Trophoblast cell (in vitro differentiated cells and primary cell): ENCODE measurements around the gene ARHGAP42.
A peak's percentile ranks its signal among the peaks of the same experiment; 100 is the strongest.

Source experiments
- DNase-seq, 2 donors: peaks; one replicate each; pipeline ENCODE4 v3.0.0-alpha.2; 2016
- H2AFZ ChIP-seq: 2 replicates; pipeline ENCODE4 v1.6.1; 2013; ENCODE audit warnings: low read length, moderate library complexity, mild to moderate bottlenecking; ENCODE audit not compliant: insufficient read depth, poor library complexity
- H2AK5ac ChIP-seq: 2 replicates; pipeline ENCODE4 v1.6.1; 2013; ENCODE audit warnings: mild to moderate bottlenecking, low read length
- H2BK120ac ChIP-seq: 2 replicates; pipeline ENCODE4 v1.6.1; 2013; ENCODE audit warnings: low read length, mild to moderate bottlenecking, moderate library complexity; ENCODE audit not compliant: insufficient read depth, poor library complexity
- H2BK12ac ChIP-seq: 2 replicates; pipeline ENCODE4 v1.6.1; 2013; ENCODE audit warnings: mild to moderate bottlenecking, low read length, moderate library complexity
- H2BK5ac ChIP-seq: 2 replicates; pipeline ENCODE4 v1.6.1; 2013; ENCODE audit warnings: low read length, low read depth, moderate library complexity, mild to moderate bottlenecking; ENCODE audit not compliant: poor library complexity
- H3K14ac ChIP-seq: 2 replicates; pipeline ENCODE4 v1.6.1; 2013; ENCODE audit warnings: mild to moderate bottlenecking, low read length
- H3K18ac ChIP-seq: 2 replicates; pipeline ENCODE4 v1.6.1; 2013; ENCODE audit warnings: mild to moderate bottlenecking, low read length
- H3K23ac ChIP-seq: 2 replicates; pipeline ENCODE4 v1.6.1; 2013; ENCODE audit warnings: low read length
- H3K27ac ChIP-seq: 2 replicates; pipeline ENCODE4 v1.5.1; 2013; ENCODE audit warnings: low read depth, mild to moderate bottlenecking, inconsistent platforms, low read length, moderate library complexity
- H3K27me3 ChIP-seq: 2 replicates; pipeline ENCODE4 v1.6.1; 2013; ENCODE audit warnings: inconsistent platforms, mild to moderate bottlenecking, low read length, moderate library complexity; ENCODE audit not compliant: insufficient read depth
- H3K36me3 ChIP-seq, 2 experiments: 1 replicate in 1 of 2; 2 replicates in 1 of 2; pipeline ENCODE4 v1.6.1; 2013; ENCODE audit warnings: low read length in 2 of 2, mild to moderate bottlenecking in 2 of 2, moderate library complexity in 1 of 2; ENCODE audit not compliant: insufficient read depth in 2 of 2, control insufficient read depth in 1 of 2
- H3K4ac ChIP-seq: 2 replicates; pipeline ENCODE4 v1.6.1; 2013; ENCODE audit warnings: low read depth, mild to moderate bottlenecking, low read length, moderate library complexity
- H3K4me1 ChIP-seq, 2 experiments: 1 replicate in 1 of 2; 2 replicates in 1 of 2; pipeline ENCODE4 v1.6.1; 2013; ENCODE audit warnings: low read length in 2 of 2, mild to moderate bottlenecking in 2 of 2, moderate library complexity in 1 of 2; ENCODE audit not compliant: insufficient read depth in 2 of 2, control insufficient read depth in 1 of 2
- H3K4me2 ChIP-seq: 2 replicates; pipeline ENCODE4 v1.6.1; 2013; ENCODE audit warnings: inconsistent platforms, mild to moderate bottlenecking, low read length, moderate library complexity
- H3K4me3 ChIP-seq: 2 replicates; pipeline ENCODE4 v1.5.1; 2013; ENCODE audit warnings: mild to moderate bottlenecking, low read depth, low read length, inconsistent platforms
- H3K79me1 ChIP-seq: one replicate; pipeline ENCODE4 v1.6.1; 2013; ENCODE audit warnings: low read length
- H3K79me2 ChIP-seq: 2 replicates; pipeline ENCODE4 v1.6.1; 2013; ENCODE audit warnings: low read length, mild to moderate bottlenecking; ENCODE audit not compliant: control insufficient read depth, insufficient read depth, poor library complexity
- H3K9ac ChIP-seq: 2 replicates; pipeline ENCODE4 v1.6.1; 2013; ENCODE audit warnings: mild to moderate bottlenecking, low read length
- H3K9me3 ChIP-seq: 2 replicates; pipeline ENCODE4 v1.6.1; 2013; ENCODE audit warnings: low read depth, mild to moderate bottlenecking, control low read depth, inconsistent platforms, low read length; ENCODE audit not compliant: insufficient read depth
- H4K12ac ChIP-seq: 2 replicates; pipeline ENCODE4 v1.6.1; 2013; ENCODE audit warnings: low read depth, mild to moderate bottlenecking, low read length, moderate library complexity
- H4K8ac ChIP-seq: 2 replicates; pipeline ENCODE4 v1.6.1; 2013; ENCODE audit warnings: low read depth, mild to moderate bottlenecking, low read length, moderate library complexity
- H4K91ac ChIP-seq: one replicate; pipeline ENCODE4 v1.6.1; 2013; ENCODE audit warnings: low read depth, mild to moderate bottlenecking, low read length, moderate library complexity
- WGBS: extraction: QIAGEN DNeasy Blood & Tissue Kit; methylation state at CpG from one replicate; pipeline ENCODE4 v1.1.7; 2013; ENCODE audit warnings: missing lambda C conversion rate; ENCODE audit not compliant: insufficient read length, insufficient coverage; ENCODE audit errors: extremely low coverage; 5-methylcytosine and 5-hydroxymethylcytosine counted together

ARHGAP42 gene

DNA sequence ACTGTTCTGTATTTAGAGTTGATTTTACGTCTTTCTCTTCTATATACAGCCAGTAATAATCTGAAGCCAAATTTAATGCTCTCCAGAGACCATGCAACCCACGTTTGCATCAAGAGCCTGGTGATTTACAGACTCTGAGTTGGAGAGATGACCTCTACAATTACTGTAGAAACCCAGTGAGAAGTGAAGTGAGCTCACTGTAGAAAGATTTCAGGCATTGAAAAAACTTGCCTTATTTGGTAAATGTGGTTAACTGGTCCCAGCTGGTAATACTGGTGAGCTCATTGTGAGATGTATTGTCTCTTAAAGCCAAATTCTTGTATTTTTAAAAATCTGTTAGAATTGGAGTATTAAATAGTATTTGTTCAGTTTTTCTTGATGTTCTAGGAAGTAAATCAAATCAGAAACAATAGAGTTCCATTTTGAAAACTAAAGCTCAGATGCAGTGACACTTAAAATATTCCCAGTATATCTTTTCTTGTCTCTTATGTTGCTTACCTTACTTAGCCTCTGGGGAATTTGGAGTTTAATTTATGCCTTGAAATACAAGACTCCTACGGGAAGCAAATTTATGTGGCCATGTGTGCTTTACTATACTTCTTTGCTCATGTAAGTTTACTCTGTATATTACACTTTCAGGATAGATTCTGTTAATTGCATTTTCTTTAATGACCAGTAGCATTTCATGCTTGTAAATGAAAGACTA lies 189.9 kb downstream of the ARHGAP42 start:
- Histone ChIP-seq H3K14ac (no peak overlapping the region), H3K23ac (no peak overlapping the region), H3K79me2 (peaks cover 2% of the 10 kb centered on the region), H3K27ac (peak overlapping the region; percentile 98), H2AK5ac (no peak overlapping the region), H2BK12ac (no peak overlapping the region), H3K27me3 (no peaks in the 10 kb centered on the region), H4K12ac (no peak overlapping the region), H3K9ac (no peak overlapping the region), H3K79me1 (peaks cover 7% of the 10 kb centered on the region), H4K91ac (no peak overlapping the region), H3K4me3 (no peak overlapping the region), H3K36me3 (no peaks in the 10 kb centered on the region), H3K18ac (no peak overlapping the region), H2AFZ (no peak overlapping the region), H3K4me2 (no peak overlapping the region), H2BK5ac (no peak overlapping the region), H4K8ac (no peak overlapping the region), H2BK120ac (no peak overlapping the region), H3K4ac (no peak overlapping the region), H3K4me1 (peaks cover 2 to 5% of the 10 kb centered on the region in 2 experiments), H3K9me3 (no peaks in the 10 kb centered on the region)
- peak; percentile 5 to 62 for DNase-seq
- WGBS = no CpG with 5 or more reads among the region's 3 CpGs

DNA sequence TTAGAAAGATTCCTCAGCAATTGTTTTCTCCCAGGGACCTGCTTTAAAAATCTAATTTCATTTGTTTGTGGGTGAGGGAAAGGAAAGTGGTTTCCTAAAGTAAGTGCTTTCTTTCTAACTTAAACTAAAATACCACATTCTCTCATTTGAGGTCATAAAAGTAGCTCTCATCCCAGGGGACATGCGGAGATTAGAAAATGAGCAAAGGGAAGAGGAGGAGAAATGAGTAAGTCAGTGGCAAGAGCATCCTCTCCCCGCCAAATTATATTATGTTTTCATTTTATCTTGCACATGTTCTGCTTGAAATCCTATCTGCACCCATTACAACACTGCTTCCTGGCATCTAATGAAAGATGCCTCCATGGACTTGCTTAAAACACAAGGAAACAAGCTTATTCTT lies 191.4 kb downstream of the ARHGAP42 start:
- no peaks in the 10 kb centered on the region for H3K9me3 ChIP-seq
- no CpG with 5 or more reads among the region's 2 CpGs for WGBS

DNA sequence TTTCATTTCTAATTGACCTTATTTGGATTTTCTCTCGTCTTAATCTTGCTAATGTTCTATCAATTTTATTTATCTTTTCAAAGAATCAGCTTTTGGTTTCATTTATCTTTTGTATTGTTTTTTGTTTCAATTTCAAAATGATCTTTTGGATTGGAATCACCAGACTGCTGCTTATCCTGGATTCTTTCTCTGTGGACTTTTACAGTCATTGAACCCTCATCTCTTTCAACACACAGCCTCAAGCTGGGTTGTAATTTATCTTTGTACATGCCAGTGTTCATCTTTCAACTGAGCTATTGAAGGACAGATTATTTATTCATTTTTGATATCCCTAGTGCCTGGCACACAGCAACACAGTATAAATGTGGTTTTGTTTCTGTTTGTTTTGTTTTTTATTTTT lies 195.9 kb downstream of the ARHGAP42 start:
- WGBS = no CpG with 5 or more reads among the region's 1 CpG
- H3K4me3 ChIP-seq = no peak overlapping the region

More for the DNA sequence above, 191.4 kb downstream of the ARHGAP42 start:
- Histone ChIP-seq H3K18ac (no peak overlapping the region), H4K91ac (no peak overlapping the region), H3K36me3 (no peaks in the 10 kb centered on the region), H3K27me3 (no peaks in the 10 kb centered on the region), H3K27ac (no peak overlapping the region), H3K23ac (no peak overlapping the region), H3K9ac (no peak overlapping the region), H2BK12ac (peak overlapping the region; percentile 73), H3K79me2 (peaks cover 2% of the 10 kb centered on the region), H3K79me1 (peaks cover 7% of the 10 kb centered on the region), H3K4ac (no peak overlapping the region), H4K12ac (no peak overlapping the region), H3K4me1 (peaks cover 2 to 5% of the 10 kb centered on the region in 2 experiments), H3K4me3 (no peak overlapping the region), H3K14ac (peak overlapping the region; percentile 19), H2BK5ac (peak overlapping the region; percentile 33), H2BK120ac (peak overlapping the region; percentile 60), H4K8ac (no peak overlapping the region), H2AFZ (no peak overlapping the region), H2AK5ac (no peak overlapping the region), H3K4me2 (no peak overlapping the region)
- DNase-seq = no peak

DNA sequence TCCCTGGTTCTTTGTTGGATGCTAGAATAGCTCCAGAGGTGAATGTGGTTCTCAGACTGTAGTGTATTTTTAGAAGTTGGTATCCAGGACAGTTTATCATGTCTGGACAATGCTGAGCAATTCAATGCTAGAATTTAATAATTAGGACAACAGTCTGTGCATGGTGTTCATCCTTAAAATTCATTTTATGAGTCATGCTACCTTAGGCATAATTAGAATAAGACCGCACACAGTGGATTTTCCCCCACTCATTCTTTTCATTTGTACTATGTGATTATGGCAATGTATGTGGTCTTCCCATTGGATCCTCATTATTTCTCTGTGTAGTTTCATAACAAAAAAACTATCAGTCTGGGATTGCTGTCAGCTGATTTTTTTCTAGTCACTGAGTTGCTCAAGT lies 196.7 kb downstream of the ARHGAP42 start:
- H3K79me2 ChIP-seq = no peaks in the 10 kb centered on the region
- no peak overlapping the region for H3K27ac ChIP-seq
- no peaks in the 10 kb centered on the region for H3K27me3 ChIP-seq
- H3K4ac ChIP-seq = no peak overlapping the region
- no peak for DNase-seq
- H3K79me1 ChIP-seq = no peaks in the 10 kb centered on the region
- H3K14ac ChIP-seq = no peak overlapping the region
- no peaks in the 10 kb centered on the region for H3K36me3 ChIP-seq
- no peak overlapping the region for H3K9ac ChIP-seq
- H3K4me3 ChIP-seq = no peak overlapping the region
- no peaks in the 10 kb centered on the region for H3K9me3 ChIP-seq
- no CpG with 5 or more reads among the region's 1 CpG for WGBS
- no peak overlapping the region for H2BK5ac ChIP-seq
- H2AK5ac ChIP-seq = no peak overlapping the region
- no peaks in the 10 kb centered on the region for H3K4me1 ChIP-seq
- H2BK120ac ChIP-seq = no peak overlapping the region
- H4K12ac ChIP-seq = no peak overlapping the region
- no peak overlapping the region for H2AFZ ChIP-seq
- H3K23ac ChIP-seq = no peak overlapping the region
- H2BK12ac ChIP-seq = no peak overlapping the region
- no peak overlapping the region for H3K4me2 ChIP-seq
- H4K8ac ChIP-seq = no peak overlapping the region
- no peak overlapping the region for H3K18ac ChIP-seq
- H4K91ac ChIP-seq = no peak overlapping the region

More for the DNA sequence above, 195.9 kb downstream of the ARHGAP42 start:
- H3K4me1 ChIP-seq = no peaks in the 10 kb centered on the region
- no peaks in the 10 kb centered on the region for H3K79me1 ChIP-seq
- H4K8ac ChIP-seq = no peak overlapping the region
- no peak overlapping the region for H3K4me2 ChIP-seq
- H4K91ac ChIP-seq = no peak overlapping the region
- no peak overlapping the region for H3K27ac ChIP-seq
- no peak overlapping the region for H4K12ac ChIP-seq
- H3K18ac ChIP-seq = no peak overlapping the region
- H3K36me3 ChIP-seq = no peaks in the 10 kb centered on the region
- H3K79me2 ChIP-seq = no peaks in the 10 kb centered on the region
- H2AK5ac ChIP-seq = no peak overlapping the region
- H3K23ac ChIP-seq = no peak overlapping the region
- H3K9ac ChIP-seq = no peak overlapping the region
- H3K9me3 ChIP-seq = no peaks in the 10 kb centered on the region
- H3K27me3 ChIP-seq = no peaks in the 10 kb centered on the region
- H2BK5ac ChIP-seq = no peak overlapping the region
- no peak overlapping the region for H2BK120ac ChIP-seq
- no peak for DNase-seq
- H2BK12ac ChIP-seq = no peak overlapping the region
- no peak overlapping the region for H3K4ac ChIP-seq
- H2AFZ ChIP-seq = no peak overlapping the region
- H3K14ac ChIP-seq = no peak overlapping the region
